ENCODE results near the gene CRIM1. TPM values are rescaled to one million over a fixed set of nuclear protein-coding genes. Genes with fewer than 3 reads are reported as not detected.

CRIM1 gene
- polyA plus RNA-seq, 4 donors = 85.0 to 97.7 (median 90.4) TPM

GRCh38 chr2:36449943-36450392, 94.4 kb downstream of the CRIM1 start:
- DNase-seq (ENCODE audit: low read depth in 4 of 4, low spot score in 2 of 4) = no peak

- no peak for DNase-seq (ENCODE audit: low read depth in 4 of 4, low spot score in 2 of 4)
Measured at GRCh38 chr2:36450466-36451196, 95.1 kb downstream of the CRIM1 start.

- DNase-seq (ENCODE audit: low read depth in 4 of 4, low spot score in 2 of 4) = no peak
Measured at GRCh38 chr2:36451512-36451911, 95.9 kb downstream of the CRIM1 start.

DNA sequence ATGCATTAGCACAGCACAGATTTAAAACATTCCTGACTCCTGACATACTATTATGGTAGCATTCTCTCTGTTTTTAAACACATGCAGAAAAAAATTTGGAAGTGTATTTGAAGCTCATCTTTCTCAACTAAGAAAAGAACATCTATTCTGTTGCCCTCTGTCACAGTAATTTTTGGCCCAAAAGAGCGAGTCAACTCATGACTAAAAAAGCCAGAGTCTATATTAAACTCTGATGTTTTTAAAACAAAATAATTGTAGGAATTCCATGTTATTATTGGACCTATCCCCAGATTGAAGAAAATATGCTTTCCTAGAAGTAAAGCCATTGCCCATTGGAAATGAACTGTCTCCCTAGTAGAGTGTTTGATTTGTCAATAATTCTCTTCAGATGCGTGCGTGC, 96.7 kb downstream of the CRIM1 start:
- DNase-seq (ENCODE audit: low read depth in 4 of 4, low spot score in 2 of 4) = no peak

DNA sequence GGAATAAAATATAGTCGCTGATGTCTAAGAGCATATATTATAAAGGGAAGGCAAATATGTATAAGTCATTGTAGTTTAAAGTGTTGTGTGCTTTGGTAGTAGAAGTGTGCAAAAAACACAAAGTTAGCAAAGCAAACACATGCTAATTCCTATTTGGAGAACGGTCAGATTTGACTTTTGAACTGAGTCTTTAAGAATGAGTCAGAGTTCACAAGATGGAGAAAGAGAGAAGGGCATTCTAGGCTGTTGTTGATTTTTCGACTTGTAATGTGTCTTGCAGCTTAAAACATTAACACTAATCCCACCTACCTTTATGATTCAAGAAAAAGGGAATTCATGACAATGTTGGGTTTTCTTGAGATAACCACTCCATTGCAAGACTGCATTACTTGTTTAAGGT, 98.1 kb downstream of the CRIM1 start:
- DNase-seq (ENCODE audit: low read depth in 4 of 4, low spot score in 2 of 4) = no peak

DNA sequence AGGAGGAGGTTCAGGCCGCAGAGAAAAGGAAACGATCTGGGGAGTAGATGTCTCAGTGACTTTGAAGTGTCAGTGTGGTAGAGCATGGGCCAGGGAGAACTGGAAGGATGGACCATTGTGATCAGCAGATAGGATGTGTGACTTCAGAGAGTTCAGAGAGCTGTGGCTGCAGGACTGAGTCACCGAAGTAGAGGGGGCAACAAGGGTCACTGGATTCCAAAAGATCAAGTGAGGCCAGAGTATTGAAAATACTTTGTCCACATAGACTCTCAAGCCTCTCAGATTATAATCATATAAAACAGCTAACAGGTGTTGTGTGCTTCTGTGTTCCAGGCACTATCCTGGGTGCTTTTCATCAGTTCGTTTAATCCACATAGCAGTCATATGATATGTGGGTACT, 99.4 kb downstream of the CRIM1 start:
- DNase-seq (ENCODE audit: low read depth in 4 of 4, low spot score in 2 of 4) = no peak

- DNase-seq (ENCODE audit: low read depth in 4 of 4, low spot score in 2 of 4) = no peak
Measured at GRCh38 chr2:36455788-36456187, 100.2 kb downstream of the CRIM1 start.

GRCh38 chr2:36456227-36457175, 100.9 kb downstream of the CRIM1 start:
- DNase-seq (ENCODE audit: low read depth in 4 of 4, low spot score in 2 of 4) = no peak

DNA sequence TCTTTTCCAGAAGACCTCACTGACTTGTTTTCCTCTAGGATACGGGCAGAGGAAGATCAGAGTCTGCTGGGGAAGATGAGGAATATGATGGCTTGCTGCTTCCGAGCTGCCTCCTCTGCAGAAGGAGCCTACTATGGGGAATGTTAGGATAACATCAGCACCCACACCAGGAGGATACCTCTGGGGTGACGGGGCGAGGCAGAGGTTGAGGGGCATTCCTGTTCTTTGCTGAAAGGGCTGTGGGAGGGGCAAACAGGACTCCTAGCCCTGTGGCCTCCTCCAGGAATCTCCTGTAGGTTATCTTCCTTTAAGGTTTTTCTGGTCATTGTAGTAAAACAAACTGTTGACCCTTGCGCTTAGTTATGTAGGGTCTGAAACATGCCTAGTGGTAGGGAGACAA, 102.5 kb downstream of the CRIM1 start:
- no peak for DNase-seq (ENCODE audit: low read depth in 4 of 4, low spot score in 2 of 4)

- DNase-seq (ENCODE audit: low read depth in 4 of 4, low spot score in 2 of 4) = peak in 1 of 4 donors; percentile 60
Measured at GRCh38 chr2:36459725-36460137, 104.2 kb downstream of the CRIM1 start.

DNA sequence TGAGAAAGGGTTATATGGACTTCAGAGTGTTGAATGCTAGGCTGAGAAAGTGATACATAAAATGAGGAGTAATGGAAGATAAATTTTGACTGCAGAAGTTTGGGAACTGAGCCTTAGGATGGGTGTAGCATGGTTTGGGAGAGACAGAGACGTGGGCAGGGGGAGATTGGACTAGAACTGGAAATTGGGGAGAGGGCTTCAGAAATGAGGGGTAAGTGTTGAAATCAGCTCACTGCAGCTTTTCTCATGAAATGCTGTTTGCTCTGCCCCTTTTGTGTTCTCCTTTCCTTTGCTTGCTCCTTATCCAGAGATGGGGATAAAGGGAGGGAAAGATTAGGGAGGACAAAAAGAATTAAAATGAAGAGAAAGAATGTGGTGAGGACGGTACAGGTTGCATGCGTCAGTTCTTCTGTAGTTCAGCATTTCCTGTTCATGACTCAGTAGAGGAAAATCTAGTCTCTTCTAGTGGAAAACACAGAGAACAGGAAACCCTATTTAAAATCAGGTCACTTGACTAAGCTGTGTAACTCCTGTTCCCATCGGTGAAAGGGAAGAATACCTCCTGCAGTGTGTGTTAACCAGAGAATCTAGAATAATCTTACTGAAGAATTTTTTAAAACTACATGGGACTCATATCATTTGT, 105.6 kb downstream of the CRIM1 start:
- no peak for DNase-seq (ENCODE audit: low read depth in 4 of 4, low spot score in 2 of 4)

DNA sequence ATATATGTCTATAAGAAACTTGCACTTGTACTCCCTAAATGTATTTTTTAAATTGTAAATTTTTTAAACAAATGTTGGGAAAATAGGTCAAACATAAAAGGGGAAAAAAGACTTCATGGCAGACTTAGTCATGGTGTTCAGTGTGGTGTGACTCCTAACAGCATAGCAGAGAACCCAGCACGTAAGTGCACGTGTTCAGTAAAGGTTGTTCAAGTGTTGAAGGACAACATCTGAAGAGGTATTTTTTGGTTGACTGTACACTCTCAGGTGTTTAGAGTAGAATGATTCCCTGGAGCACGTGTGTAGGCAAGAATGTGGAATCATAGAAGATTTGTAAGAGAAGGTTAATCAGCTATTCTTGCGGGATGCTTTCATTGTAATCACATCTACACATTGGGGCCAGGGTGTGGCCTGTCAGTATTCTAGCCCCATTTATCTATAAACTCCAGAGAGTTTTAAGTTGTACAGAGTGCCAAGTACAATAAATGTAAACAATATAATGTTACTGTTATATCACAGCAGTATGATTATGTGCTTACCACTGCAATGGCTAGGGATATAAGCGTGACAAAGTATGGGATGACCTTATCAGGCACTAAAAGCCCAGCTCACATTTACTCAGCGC, 106.8 kb downstream of the CRIM1 start:
- DNase-seq (ENCODE audit: low read depth in 4 of 4, low spot score in 2 of 4) = no peak

DNA sequence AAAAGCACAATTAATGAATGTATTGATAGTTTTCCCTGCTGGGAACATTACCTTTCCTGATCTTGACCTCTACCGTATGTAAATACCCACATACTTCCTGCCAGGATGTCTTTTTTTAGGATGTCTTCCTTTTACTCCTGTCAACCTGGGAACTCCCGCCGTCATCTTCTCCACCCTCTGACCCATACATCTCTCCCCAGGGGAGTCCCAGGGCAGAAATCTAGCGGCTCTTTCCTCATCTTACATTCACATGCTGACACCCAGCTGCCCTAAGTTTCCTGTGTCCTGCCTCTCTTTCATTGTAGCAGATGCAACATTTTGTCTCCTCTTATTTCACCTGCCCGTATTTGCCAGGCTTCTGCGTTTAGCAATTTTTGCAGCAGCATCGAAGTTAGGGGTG, 107.8 kb downstream of the CRIM1 start:
- DNase-seq (ENCODE audit: low read depth in 4 of 4, low spot score in 2 of 4) = no peak

DNA sequence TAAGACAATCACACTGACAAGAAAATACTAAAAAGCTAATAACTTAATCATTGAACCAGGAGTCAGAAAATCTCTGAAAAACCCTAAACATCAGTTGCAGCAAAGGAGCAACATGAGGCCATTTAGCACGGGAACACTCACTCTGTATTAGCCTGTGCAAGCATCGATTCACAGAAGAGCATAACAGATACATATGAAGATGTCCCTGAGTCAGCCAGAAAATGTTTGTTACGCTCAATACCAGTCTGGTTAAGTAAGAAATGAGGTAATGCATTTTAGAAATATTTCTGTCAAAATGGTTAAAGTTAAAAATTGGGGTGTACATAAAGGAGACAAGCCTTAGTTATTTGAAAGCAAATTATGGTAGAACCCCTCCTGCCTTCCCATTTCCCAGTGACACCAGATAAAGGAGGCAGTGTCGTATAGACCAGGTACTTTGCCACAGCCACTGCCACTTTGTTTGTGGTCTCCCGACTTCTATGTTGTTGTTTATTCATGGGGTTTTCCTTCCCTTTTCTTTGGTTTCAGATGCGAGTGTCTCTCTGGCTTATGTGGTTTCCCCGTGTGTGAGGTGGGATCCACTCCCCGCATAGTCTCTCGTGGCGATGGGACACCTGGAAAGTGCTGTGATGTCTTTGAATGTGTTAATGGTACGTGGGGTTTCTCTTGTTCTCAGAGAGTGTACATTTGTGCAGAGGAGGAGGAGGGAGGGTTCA, 108.6 kb downstream of the CRIM1 start:
- DNase-seq (ENCODE audit: low read depth in 4 of 4, low spot score in 2 of 4) = no peak

DNA sequence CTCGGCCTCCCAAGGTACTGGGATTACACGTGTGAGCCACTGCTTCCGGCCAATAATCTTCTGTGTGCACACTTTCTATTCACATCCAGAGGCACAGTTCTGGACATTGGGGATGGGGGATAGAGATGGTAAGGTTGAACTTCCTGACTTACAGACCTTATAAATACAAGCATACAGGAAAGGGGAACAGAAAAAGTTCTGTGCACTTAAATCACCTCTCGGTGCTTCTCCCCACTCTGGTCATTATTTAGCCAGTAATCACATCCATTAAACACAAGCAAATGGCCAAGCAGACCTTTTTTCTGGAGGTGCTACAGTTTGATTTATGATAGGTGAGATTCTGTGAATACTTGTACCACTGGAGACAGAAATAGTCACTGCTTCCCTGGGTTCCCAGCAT, 110.6 kb downstream of the CRIM1 start:
- DNase-seq (ENCODE audit: low read depth in 4 of 4, low spot score in 2 of 4) = no peak

GRCh38 chr2:36468463-36469105, 113.0 kb downstream of the CRIM1 start:
- no peak for DNase-seq (ENCODE audit: low read depth in 4 of 4, low spot score in 2 of 4)

- DNase-seq (ENCODE audit: low read depth in 4 of 4, low spot score in 2 of 4) = no peak
Measured at GRCh38 chr2:36469106-36469477, 113.5 kb downstream of the CRIM1 start.

DNA sequence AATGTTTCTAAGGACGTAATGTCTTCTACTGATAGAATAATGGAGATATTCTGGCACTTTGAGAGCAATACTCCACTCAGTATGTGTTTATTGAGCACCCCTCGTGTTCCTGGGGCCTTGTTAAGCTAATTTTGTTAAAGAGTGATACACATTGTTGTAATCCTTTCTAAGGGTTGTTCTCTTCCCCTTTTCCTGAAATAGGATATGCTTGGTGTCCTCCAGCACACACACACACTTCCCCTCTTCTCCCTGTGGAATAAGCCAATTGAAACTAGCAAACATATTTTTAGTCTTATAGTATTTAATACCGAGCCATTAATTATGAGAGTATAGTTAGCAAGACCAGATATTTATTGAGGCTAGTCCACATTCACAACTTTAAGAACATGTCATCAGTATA, 114.1 kb downstream of the CRIM1 start:
- no peak for DNase-seq (ENCODE audit: low read depth in 4 of 4, low spot score in 2 of 4)

- DNase-seq (ENCODE audit: low read depth in 4 of 4, low spot score in 2 of 4) = no peak
Measured at GRCh38 chr2:36473230-36473629, 117.7 kb downstream of the CRIM1 start.

GRCh38 chr2:36476411-36476810, 120.8 kb downstream of the CRIM1 start:
- DNase-seq (ENCODE audit: low read depth in 4 of 4, low spot score in 2 of 4) = no peak

All from left renal cortex interstitium (tissue), 4 donors.